Hepatocyte (in vitro differentiated cells): Measurements from ENCODE around the gene CNTN4. TPM values are rescaled to one million over a fixed set of nuclear protein-coding genes. Genes with fewer than 3 reads are reported as not detected.
A peak's percentile ranks its signal among the peaks of the same experiment; 100 is the strongest.

Source experiments
- DNase-seq: peaks from one replicate; pipeline ENCODE4 v3.0.0-alpha.2; 2016; ENCODE audit warnings: low spot score
- H2AFZ ChIP-seq: fragments of 200-600 bp; sonication (generic); 2 replicates; pipeline ENCODE4 v1.6.0; 2016; ENCODE audit warnings: antibody characterized with exemption, mild to moderate bottlenecking
- H3K27ac ChIP-seq: fragments of 200-600 bp; sonication (generic); 2 replicates; pipeline ENCODE4 v1.5.1; 2016; ENCODE audit warnings: mild to moderate bottlenecking
- H3K27me3 ChIP-seq: fragments of 200-600 bp; sonication (generic); 2 replicates; pipeline ENCODE4 v1.6.1; 2016
- H3K36me3 ChIP-seq: fragments of 200-600 bp; sonication (generic); replicated peaks from 2 replicates; pipeline ENCODE4 v1.5.1; 2016; ENCODE audit warnings: low read depth; ENCODE audit not compliant: insufficient read depth
- H3K4me1 ChIP-seq: fragments of 200-600 bp; sonication (generic); 2 replicates; pipeline ENCODE4 v1.5.1; 2016; ENCODE audit warnings: mild to moderate bottlenecking, moderate library complexity; ENCODE audit not compliant: insufficient read depth
- H3K4me2 ChIP-seq: fragments of 200-600 bp; sonication (generic); 2 replicates; pipeline ENCODE4 v1.6.0; 2016
- H3K4me3 ChIP-seq: fragments of 200-600 bp; sonication (generic); 2 replicates; pipeline ENCODE4 v1.5.1; 2016; ENCODE audit warnings: mild to moderate bottlenecking
- H3K79me2 ChIP-seq: fragments of 200-600 bp; sonication (generic); 2 replicates; pipeline ENCODE4 v1.6.0; 2017; ENCODE audit warnings: mild to moderate bottlenecking
- H3K9me2 ChIP-seq: fragments of 200-600 bp; sonication (generic); replicated peaks from 2 replicates; pipeline ENCODE4 v1.6.0; 2017; ENCODE audit warnings: mild to moderate bottlenecking; ENCODE audit not compliant: insufficient read depth
- H3K9me3 ChIP-seq: fragments of 200-600 bp; sonication (generic); 2 replicates; pipeline ENCODE4 v1.5.1; 2016; ENCODE audit warnings: low read depth, mild to moderate bottlenecking
- H4K20me1 ChIP-seq: fragments of 200-600 bp; sonication (generic); 2 replicates; pipeline ENCODE4 v1.6.0; 2016; ENCODE audit warnings: mild to moderate bottlenecking; ENCODE audit not compliant: insufficient read depth, poor library complexity, severe bottlenecking
- CTCF ChIP-seq: fragments of 200-600 bp; sonication (generic); IDR thresholded peaks from 2 replicates; pipeline ENCODE4 v1.5.1; 2016; ENCODE audit warnings: antibody characterized with exemption, mild to moderate bottlenecking; ENCODE audit not compliant: poor library complexity
- EZH2 ChIP-seq: fragments of 200-600 bp; sonication (generic); IDR thresholded peaks from 2 replicates; pipeline ENCODE4 v1.6.1; 2016; ENCODE audit warnings: antibody characterized with exemption, mild to moderate bottlenecking, borderline replicate concordance
- EZH2phosphoT487 ChIP-seq: fragments of 200-600 bp; sonication (generic); IDR thresholded peaks from one replicate; pipeline ENCODE4 v1.6.1; 2018; ENCODE audit warnings: antibody characterized with exemption, mild to moderate bottlenecking, low read depth, moderate library complexity; ENCODE audit not compliant: unreplicated experiment, severe bottlenecking
- WGBS: methylation state at CpG from one replicate; pipeline ENCODE4 v1.1.6; 2016; ENCODE audit warnings: low lambda C conversion rate; ENCODE audit errors: missing lambda C conversion rate; 5-methylcytosine and 5-hydroxymethylcytosine counted together
- polyA plus RNA-seq: library from polyadenylated mRNA; unstranded; fragments of >200 nt; fragmentation: Nextera tagmentation; extraction: Ambion mirVana; gene quantifications from 2 replicates; pipeline ENCODE4 v1.2.1, GENCODE V29; 2016
- total RNA-seq: library from RNA; depleted of rRNA; stranded (reverse); fragments of >200 nt; gene quantifications from 2 replicates; pipeline ENCODE4 v1.2.3, GENCODE V29; 2014

Gene CNTN4
- total and polyA plus RNA-seq, 2 experiments from 2014 or later: 17.6 to 30.3 TPM

GRCh38 chr3:2094941-2095340, 3.7 kb upstream of the CNTN4 start:
- H3K4me3 ChIP-seq: no peak overlapping the region
- H3K9me2 ChIP-seq: no peaks in the 10 kb centered on the region
- H3K27ac ChIP-seq: no peak overlapping the region
- no peaks in the 10 kb centered on the region for H4K20me1 ChIP-seq
- H3K79me2 ChIP-seq: no peaks in the 10 kb centered on the region
- no peak overlapping the region for H3K4me2 ChIP-seq
- no peak for DNase-seq
- TF ChIP-seq EZH2 (no peak), CTCF (no peak), EZH2phosphoT487 (no peak)
- peaks cover 25% of the 10 kb centered on the region for H3K27me3 ChIP-seq
- H2AFZ ChIP-seq: no peak overlapping the region
- no peaks in the 10 kb centered on the region for H3K36me3 ChIP-seq
- H3K4me1 ChIP-seq: peaks cover 6% of the 10 kb centered on the region
- H3K9me3 ChIP-seq: no peaks in the 10 kb centered on the region
- 37% methylated on average over 3 of the region's 3 CpGs for WGBS

- Histone ChIP-seq H3K27ac (no peak overlapping the region), H3K9me2 (no peaks in the 10 kb centered on the region), H2AFZ (no peak overlapping the region), H3K4me2 (peak overlapping the region; percentile 62), H4K20me1 (no peaks in the 10 kb centered on the region), H3K9me3 (no peaks in the 10 kb centered on the region), H3K4me3 (no peak overlapping the region), H3K79me2 (peaks cover 6% of the 10 kb centered on the region), H3K36me3 (no peaks in the 10 kb centered on the region), H3K4me1 (peaks cover 6% of the 10 kb centered on the region), H3K27me3 (peaks cover 32% of the 10 kb centered on the region)
- no peak for TF ChIP-seq EZH2phosphoT487
- no peak for TF ChIP-seq CTCF
- TF ChIP-seq EZH2: no peak
- 14% methylated on average over 7 of the region's 7 CpGs for whole genome bisulfite sequencing
- DNase-seq: no peak
Observed at GRCh38 chr3:2096216-2096615, 2.5 kb upstream of the CNTN4 start.

GRCh38 chr3:2097641-2098191, 950 bp upstream of the CNTN4 start:
- H3K27ac ChIP-seq: peak overlapping the region; percentile 81
- H3K4me1 ChIP-seq: peaks cover 6% of the 10 kb centered on the region
- peak overlapping the region; percentile 95 for H3K4me2 ChIP-seq
- no peaks in the 10 kb centered on the region for H3K36me3 ChIP-seq
- peak overlapping the region; percentile 68 for H3K4me3 ChIP-seq
- 6% methylated on average over 18 of the region's 18 CpGs for WGBS
- peaks cover 32% of the 10 kb centered on the region for H3K27me3 ChIP-seq
- H3K9me3 ChIP-seq: no peaks in the 10 kb centered on the region
- no peak for TF ChIP-seq CTCF
- no peak for TF ChIP-seq EZH2
- TF ChIP-seq EZH2phosphoT487: no peak
- DNase-seq: peak; percentile 56
- no peaks in the 10 kb centered on the region for H4K20me1 ChIP-seq
- H2AFZ ChIP-seq: peak overlapping the region; percentile 42
- H3K9me2 ChIP-seq: no peaks in the 10 kb centered on the region
- peaks cover 21% of the 10 kb centered on the region for H3K79me2 ChIP-seq
